COLO668 (cell line): ENCODE results near the gene PSME4.
"Not testable (repeated sequence)": the region's sequence is repeated elsewhere in the genome, so short reads cannot be mapped to it uniquely, and the experiment has no call there.

Source experiments
- DNase-seq: peaks from one replicate; lab custom pipeline; 2025; ENCODE audit not compliant: unreplicated experiment; lab: John Stamatoyannopoulos, UW

PSME4 gene

GRCh38 chr2:53964257-53964952 is 6.4 kb downstream of the PSME4 start:
- no peak for DNase-seq

GRCh38 chr2:53961478-53962216 is 9.1 kb downstream of the PSME4 start:
- not testable (repeated sequence) for DNase-seq

GRCh38 chr2:53960476-53960875 is 10.3 kb downstream of the PSME4 start:
- no peak for DNase-seq

DNA sequence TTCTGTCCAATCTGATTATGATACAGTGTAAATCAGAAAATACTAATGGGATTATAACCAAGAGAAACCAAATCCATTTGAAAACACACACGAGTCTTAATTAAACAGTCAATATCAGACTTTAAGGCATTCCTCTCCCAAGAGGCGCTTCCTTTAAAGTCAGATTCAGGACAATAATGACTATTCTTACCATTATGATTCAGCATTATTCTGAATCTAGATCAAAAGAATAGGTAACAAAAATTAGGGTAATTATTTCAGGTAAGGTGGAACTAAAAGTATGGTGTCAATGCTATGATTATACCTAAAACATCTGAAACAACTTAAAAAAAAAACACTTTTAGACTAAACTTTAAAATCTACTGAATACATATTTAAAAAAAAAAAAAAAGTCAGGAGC is 12.3 kb downstream of the PSME4 start:
- DNase-seq: no peak

DNA sequence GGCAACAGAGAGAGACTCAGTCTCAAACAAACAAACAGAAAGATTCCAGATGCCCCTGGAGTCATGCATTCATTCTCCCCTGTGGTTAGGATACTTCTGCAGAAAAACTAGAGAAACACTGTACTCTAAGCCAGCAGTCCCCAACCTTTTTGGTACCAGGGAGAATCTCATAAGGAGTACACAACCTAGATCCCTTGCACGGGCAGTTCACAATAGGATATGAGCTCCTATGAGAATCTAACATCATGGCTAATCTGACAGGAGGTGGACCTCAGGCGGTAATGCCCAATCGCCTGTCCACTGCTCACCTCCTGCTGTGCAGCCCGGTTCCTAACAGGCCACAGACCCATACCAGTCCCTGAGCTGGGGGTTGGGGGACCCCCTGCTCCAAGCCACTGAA is 18.3 kb downstream of the PSME4 start:
- DNase-seq: no peak

- no peak for DNase-seq
These were observed 21.3 kb downstream of the PSME4 start for GRCh38 chr2:53949457-53949856.

GRCh38 chr2:53945538-53945937 is 25.3 kb downstream of the PSME4 start:
- DNase-seq: no peak

GRCh38 chr2:53944542-53944941 is 26.3 kb downstream of the PSME4 start:
- no peak for DNase-seq

GRCh38 chr2:53942280-53942679 is 28.5 kb downstream of the PSME4 start:
- DNase-seq: no peak

- DNase-seq: no peak
These were observed 29.0 kb downstream of the PSME4 start for GRCh38 chr2:53941749-53942148.

DNA sequence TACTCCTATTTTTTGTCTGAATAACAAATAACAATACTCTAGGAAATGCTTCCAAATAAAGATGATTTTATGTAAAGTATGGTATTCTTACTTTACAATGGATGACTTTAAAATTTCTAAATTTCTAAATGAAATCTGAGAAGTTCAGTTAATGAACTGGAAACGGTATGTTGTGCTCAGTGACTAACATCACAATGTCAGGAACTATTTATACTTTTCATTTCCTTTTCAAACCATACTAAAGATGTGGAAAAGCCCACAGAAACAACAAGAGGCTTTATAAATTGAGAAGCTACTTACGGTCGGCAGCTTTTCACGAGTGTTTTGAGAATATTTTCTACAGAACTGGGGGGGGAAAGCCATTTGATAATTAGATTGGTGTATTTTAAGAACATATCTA is 31.1 kb downstream of the PSME4 start:
- no peak for DNase-seq

DNA sequence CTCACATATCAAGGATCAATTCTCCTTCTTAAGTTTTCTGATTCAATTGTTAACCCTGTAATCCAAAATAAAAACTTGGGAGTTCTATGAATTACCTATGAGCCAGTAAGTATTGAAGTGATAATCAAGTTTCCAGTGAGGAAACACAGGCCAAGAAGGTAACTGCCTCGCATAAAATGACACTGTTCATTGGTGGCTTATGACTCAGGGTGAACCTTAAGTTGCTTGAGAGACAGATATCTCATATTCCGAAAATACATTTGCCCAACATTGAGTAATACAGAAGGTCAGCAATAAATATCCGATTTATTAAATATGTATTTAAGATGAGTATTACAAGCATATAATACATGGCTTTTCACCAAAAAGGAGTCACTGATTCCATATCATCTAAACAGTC is 31.9 kb downstream of the PSME4 start:
- no peak for DNase-seq

GRCh38 chr2:53933329-53933728 is 37.5 kb downstream of the PSME4 start:
- no peak for DNase-seq

DNA sequence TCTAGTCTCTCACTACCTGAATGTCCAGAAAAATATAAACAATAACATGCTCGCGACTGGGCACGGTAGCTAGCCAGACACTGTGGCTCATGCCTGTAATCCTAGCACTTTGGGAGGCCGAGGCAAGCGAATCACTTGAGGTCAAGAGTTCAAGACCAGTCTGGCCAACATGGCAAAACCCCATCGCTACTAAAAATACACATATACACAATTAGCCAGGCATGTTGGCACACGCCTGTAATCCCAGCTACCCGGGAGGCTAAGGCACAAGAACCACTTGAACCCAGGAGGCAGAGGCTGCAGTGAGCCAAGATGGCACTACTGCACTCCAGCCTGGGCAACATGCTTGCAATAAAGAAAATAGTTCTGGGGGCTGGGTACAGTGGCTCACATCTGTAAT is 44.5 kb downstream of the PSME4 start:
- DNase-seq: not testable (repeated sequence)

- DNase-seq: no peak
These were observed 57.1 kb downstream of the PSME4 start for GRCh38 chr2:53913721-53914120.

DNA sequence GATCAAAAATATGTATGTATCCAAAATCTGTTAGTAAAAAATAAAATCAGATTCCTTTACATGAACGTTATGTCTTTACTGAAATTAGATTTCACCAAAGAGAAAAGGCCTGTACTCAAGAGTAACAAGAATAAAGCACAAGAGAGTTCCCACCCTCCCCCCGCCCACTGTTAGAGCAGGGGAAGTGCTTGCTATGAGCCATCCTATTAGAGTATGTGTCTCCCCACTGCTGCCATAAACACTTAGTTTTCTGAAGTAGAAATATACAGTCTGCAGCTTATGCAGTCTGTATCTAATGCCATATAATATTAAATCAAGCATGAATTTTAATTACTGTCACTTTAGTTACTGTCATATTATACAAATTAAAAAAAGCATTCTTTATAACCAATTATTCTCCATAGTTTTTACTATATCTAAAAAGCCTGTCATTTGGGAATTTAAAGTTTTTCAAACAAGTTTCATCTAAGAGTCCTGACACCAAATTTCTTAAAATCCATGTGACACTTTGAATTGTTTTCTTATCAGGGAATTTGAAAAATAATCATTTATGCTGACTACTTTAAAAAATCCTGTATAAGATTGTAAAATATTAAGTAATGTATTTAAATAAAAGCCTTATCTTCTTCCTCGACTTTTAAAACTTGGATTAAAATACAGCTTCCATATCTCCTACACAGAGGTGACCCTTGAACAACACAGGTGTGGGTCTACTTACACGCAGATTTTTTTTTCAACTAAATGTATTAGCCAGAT is 59.2 kb downstream of the PSME4 start:
- DNase-seq: no peak

DNA sequence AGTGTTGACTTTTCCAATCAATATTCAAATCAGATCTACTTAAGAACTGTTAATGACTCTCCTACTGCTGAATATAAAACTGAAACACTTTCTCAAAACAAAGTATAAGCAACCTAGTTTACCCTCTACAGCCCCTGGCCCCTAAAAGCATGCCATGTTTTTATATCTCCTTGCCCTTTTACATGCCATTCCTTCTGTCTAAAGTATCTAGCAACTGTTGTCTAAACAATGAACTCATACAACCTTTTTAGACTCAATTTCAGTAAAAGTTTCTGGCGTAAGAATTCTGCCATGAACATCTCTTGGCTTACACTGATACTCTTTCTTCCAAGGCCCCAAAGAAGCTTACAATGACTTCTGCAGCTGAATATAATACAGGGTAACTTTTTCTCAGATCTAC is 63.2 kb downstream of the PSME4 start:
- no peak for DNase-seq

DNA sequence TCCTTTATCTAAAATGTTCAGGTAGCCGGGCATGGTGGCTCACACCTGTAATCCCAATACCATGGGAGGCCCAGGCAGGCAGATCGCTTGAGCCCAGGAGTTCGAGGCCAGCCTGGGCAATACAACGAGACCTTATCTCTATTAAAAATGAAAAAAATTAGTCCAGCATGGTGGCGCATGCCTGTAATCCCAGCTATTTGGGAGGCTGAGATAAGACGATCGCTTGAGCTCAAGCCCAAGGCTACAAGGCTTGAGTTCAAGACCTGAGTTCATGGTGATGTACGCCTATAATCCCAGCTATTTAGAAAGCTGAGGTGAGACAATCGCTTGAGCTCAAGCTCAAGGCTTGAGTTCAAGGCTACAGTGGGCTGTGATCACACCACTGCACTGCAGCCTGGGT is 65.4 kb downstream of the PSME4 start:
- DNase-seq: no peak

- no peak for DNase-seq
These were observed 67.8 kb downstream of the PSME4 start for GRCh38 chr2:53903011-53903410.

- no peak for DNase-seq
These were observed 69.6 kb downstream of the PSME4 start for GRCh38 chr2:53901192-53901591.

- no peak for DNase-seq
These were observed 73.9 kb downstream of the PSME4 start for GRCh38 chr2:53896864-53897263.
